Neural cell (in vitro differentiated cells): ENCODE results near the gene TNNT3. TPM values are rescaled to one million over a fixed set of nuclear protein-coding genes. Genes with fewer than 3 reads are reported as not detected.

Experiments used
- H2AFZ ChIP-seq: fragments of 200-600, 300-800 bp; sonication (generic), shearing (Covaris generic); 2 replicates; pipeline ENCODE4 v1.6.0; 2014; ENCODE audit warnings: low read depth, mild to moderate bottlenecking, antibody characterized with exemption, low read length, moderate library complexity
- H3F3A ChIP-seq: fragments of 200-600 bp; shearing (Covaris generic); 2 replicates; pipeline ENCODE4 v1.6.1; 2016; ENCODE audit warnings: mild to moderate bottlenecking, moderate library complexity, mixed read lengths, antibody characterized with exemption, low read length; ENCODE audit not compliant: insufficient read depth, poor library complexity, severe bottlenecking
- H3K27ac ChIP-seq: fragments of 200-600, 300-800 bp; sonication (generic), shearing (Covaris generic); 2 replicates; pipeline ENCODE4 v1.5.1; 2014; ENCODE audit warnings: mild to moderate bottlenecking, low read length, moderate library complexity
- H3K27me3 ChIP-seq: fragments of 300-800, 200-600 bp; sonication (generic), shearing (Covaris generic); 2 replicates; pipeline ENCODE4 v1.6.0; 2014; ENCODE audit warnings: mild to moderate bottlenecking, low read depth, low read length, moderate library complexity; ENCODE audit not compliant: insufficient read depth
- H3K36me3 ChIP-seq: fragments of 300-800, 200-600 bp; sonication (generic), shearing (Covaris generic); 2 replicates; pipeline ENCODE4 v1.5.1; 2014; ENCODE audit warnings: mild to moderate bottlenecking, antibody characterized with exemption, low read length, moderate library complexity; ENCODE audit not compliant: insufficient read depth
- H3K4me2 ChIP-seq: fragments of 300-800, 200-600 bp; sonication (generic), shearing (Covaris generic); 2 replicates; pipeline ENCODE4 v1.6.0; 2014; ENCODE audit warnings: mild to moderate bottlenecking, low read length
- H3K4me3 ChIP-seq: fragments of 300-800, 200-600 bp; sonication (generic), shearing (Covaris generic); 2 replicates; pipeline ENCODE4 v1.5.1; 2014; ENCODE audit warnings: mild to moderate bottlenecking, low read length, moderate library complexity
- H3K79me2 ChIP-seq: fragments of 200-600 bp; shearing (Covaris generic); replicated peaks from 2 replicates; pipeline ENCODE4 v1.6.0; 2014; ENCODE audit warnings: mild to moderate bottlenecking, low read length, moderate library complexity; ENCODE audit not compliant: insufficient read depth
- H3K9ac ChIP-seq: fragments of 300-800, 200-600 bp; sonication (generic), shearing (Covaris generic); 2 replicates; pipeline ENCODE4 v1.6.1; 2016; ENCODE audit warnings: mild to moderate bottlenecking, low read length, mixed read lengths
- H3K9me2 ChIP-seq: fragments of 200-600 bp; shearing (Covaris generic); 2 replicates; pipeline ENCODE4 v1.6.1; 2016; ENCODE audit warnings: mild to moderate bottlenecking, low read length, mixed read lengths; ENCODE audit not compliant: insufficient read depth
- H3K9me3 ChIP-seq: fragments of 200-600, 300-800 bp; sonication (generic), shearing (Covaris generic); 2 replicates; pipeline ENCODE4 v1.6.1; 2016; ENCODE audit warnings: mild to moderate bottlenecking, mixed run types, low read length, moderate library complexity, mixed read lengths
- H4K20me1 ChIP-seq: fragments of 200-600 bp; shearing (Covaris generic); 2 replicates; pipeline ENCODE4 v1.6.1; 2016; ENCODE audit warnings: mild to moderate bottlenecking, mixed run types; ENCODE audit not compliant: insufficient read depth
- EP300 ChIP-seq: fragments of 450-650 bp; conservative IDR thresholded peaks from 2 replicates; pipeline ENCODE4 v1.6.1; 2014; ENCODE audit warnings: antibody characterized with exemption, mild to moderate bottlenecking, moderate library complexity; ENCODE audit not compliant: poor library complexity, severe bottlenecking
- EZH2 ChIP-seq: fragments of 200-600, 300-800 bp; shearing (Covaris generic), sonication (generic); IDR thresholded peaks from 2 replicates; pipeline ENCODE4 v1.6.1; 2014; ENCODE audit warnings: antibody characterized with exemption, low read length, borderline replicate concordance, mild to moderate bottlenecking; ENCODE audit not compliant: insufficient read depth, poor library complexity, severe bottlenecking
- MXI1 ChIP-seq: fragments of 450-650 bp; conservative IDR thresholded peaks from 2 replicates; pipeline ENCODE4 v1.6.1; 2014; ENCODE audit warnings: antibody characterized with exemption, mild to moderate bottlenecking; ENCODE audit not compliant: poor library complexity, severe bottlenecking
- POLR2AphosphoS5 ChIP-seq: IDR thresholded peaks from 2 replicates; pipeline ENCODE4 v1.6.1; 2012
- RAD21 ChIP-seq: fragments of 450-650 bp; conservative IDR thresholded peaks from 2 replicates; pipeline ENCODE4 v1.6.1; 2014; ENCODE audit warnings: antibody characterized with exemption, mild to moderate bottlenecking, moderate library complexity
- SMC3 ChIP-seq: fragments of 450-650 bp; conservative IDR thresholded peaks from 2 replicates; pipeline ENCODE4 v1.6.1; 2014; ENCODE audit warnings: antibody characterized with exemption, mild to moderate bottlenecking, moderate library complexity; ENCODE audit not compliant: poor library complexity
- TAF1 ChIP-seq: IDR thresholded peaks from 2 replicates; pipeline ENCODE4 v1.6.1; 2012; ENCODE audit warnings: low read depth
- polyA plus RNA-seq: library from polyadenylated mRNA; depleted of rRNA; stranded (reverse); fragments of >200 nt; gene quantifications from 2 replicates; pipeline ENCODE4 v1.2.3, GENCODE V29; 2014
- TF ChIP-seq, protein P1 (sequence below): IDR thresholded peaks from 2 replicates; pipeline ENCODE4 v1.6.1; 2012; ENCODE audit warnings: borderline replicate concordance
- TF ChIP-seq, protein P2 (sequence below): fragments of 450-650 bp; IDR thresholded peaks from 2 replicates; pipeline ENCODE4 v1.5.1; 2014; ENCODE audit warnings: antibody characterized with exemption, mild to moderate bottlenecking, moderate library complexity; ENCODE audit not compliant: poor library complexity, severe bottlenecking

The TNNT3 gene
- polyA plus RNA-seq, 1 donor from 2014 or later = not detected

DNA sequence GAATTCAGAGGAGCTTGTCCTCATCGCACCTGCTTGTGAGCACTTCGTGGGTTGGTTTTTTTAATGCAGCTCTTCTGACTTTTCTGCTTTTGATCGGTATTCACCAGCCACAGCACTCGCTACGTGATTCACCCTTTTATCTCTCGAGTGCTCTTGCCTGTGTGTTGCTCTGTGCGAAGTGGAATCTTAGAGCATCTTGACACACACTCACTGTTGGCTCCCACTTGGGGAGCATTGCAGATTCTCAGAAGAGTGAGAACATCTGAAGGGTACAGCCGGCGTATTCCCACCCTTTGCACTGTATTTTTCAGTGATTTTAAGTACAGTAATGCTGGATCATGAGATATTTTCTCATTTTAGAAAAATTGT lies 10.9 kb downstream of the TNNT3 start:
- Histone ChIP-seq H2AFZ (no peak overlapping the region), H3K9me3 (no peaks in the 10 kb centered on the region), H3K4me3 (no peak overlapping the region), H3F3A (no peaks in the 10 kb centered on the region), H3K36me3 (no peaks in the 10 kb centered on the region), H3K27me3 (no peaks in the 10 kb centered on the region), H3K79me2 (no peaks in the 10 kb centered on the region), H3K9ac (no peak overlapping the region), H3K9me2 (no peaks in the 10 kb centered on the region), H3K4me2 (no peak overlapping the region), H3K27ac (no peak overlapping the region), H4K20me1 (no peaks in the 10 kb centered on the region)
- no peak for TF ChIP-seq EZH2
- TF ChIP-seq POLR2AphosphoS5 = no peak
- TF ChIP-seq EP300 = no peak
- TF ChIP-seq, protein P1, sequence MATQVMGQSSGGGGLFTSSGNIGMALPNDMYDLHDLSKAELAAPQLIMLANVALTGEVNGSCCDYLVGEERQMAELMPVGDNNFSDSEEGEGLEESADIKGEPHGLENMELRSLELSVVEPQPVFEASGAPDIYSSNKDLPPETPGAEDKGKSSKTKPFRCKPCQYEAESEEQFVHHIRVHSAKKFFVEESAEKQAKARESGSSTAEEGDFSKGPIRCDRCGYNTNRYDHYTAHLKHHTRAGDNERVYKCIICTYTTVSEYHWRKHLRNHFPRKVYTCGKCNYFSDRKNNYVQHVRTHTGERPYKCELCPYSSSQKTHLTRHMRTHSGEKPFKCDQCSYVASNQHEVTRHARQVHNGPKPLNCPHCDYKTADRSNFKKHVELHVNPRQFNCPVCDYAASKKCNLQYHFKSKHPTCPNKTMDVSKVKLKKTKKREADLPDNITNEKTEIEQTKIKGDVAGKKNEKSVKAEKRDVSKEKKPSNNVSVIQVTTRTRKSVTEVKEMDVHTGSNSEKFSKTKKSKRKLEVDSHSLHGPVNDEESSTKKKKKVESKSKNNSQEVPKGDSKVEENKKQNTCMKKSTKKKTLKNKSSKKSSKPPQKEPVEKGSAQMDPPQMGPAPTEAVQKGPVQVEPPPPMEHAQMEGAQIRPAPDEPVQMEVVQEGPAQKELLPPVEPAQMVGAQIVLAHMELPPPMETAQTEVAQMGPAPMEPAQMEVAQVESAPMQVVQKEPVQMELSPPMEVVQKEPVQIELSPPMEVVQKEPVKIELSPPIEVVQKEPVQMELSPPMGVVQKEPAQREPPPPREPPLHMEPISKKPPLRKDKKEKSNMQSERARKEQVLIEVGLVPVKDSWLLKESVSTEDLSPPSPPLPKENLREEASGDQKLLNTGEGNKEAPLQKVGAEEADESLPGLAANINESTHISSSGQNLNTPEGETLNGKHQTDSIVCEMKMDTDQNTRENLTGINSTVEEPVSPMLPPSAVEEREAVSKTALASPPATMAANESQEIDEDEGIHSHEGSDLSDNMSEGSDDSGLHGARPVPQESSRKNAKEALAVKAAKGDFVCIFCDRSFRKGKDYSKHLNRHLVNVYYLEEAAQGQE = no peak
- no peak for TF ChIP-seq RAD21

DNA sequence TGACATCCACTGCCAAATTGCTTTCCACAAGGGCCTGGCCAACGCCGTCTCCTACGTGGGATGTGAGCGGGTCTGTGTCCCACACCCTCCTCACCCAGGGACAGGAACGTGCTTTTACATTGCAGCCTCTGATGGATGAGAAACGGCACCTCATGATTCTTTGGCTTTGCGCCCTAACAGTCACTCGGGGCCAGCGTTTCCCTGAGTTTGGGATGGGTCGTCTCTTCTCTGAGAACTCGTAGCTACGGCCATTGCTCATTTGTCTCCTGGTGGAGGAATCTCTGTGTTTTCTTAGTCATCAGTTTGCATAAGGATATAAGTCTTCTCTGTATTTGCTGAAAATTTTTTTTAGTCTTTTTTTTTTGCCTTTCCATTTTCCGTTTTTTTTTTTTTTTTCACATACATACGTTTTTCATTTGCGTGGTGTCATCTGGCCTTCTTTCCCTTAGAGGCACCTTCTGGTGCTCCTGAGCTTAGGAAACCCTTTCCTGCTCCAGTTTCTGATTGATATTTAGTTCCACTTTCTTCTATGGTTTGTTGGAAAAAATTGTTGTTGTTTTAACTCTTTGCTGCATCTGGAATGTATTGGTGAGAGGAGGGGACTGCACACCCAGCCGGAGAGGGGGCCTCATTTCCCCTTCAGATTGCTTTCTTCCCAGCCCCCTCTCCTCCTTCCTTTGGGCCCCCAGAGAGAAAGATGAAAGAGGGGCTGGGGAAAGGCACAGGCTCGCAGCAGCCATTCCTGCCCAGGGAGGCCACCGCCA lies 12.0 kb downstream of the TNNT3 start:
- no peak overlapping the region for H3K4me2 ChIP-seq
- no peak overlapping the region for H3K27ac ChIP-seq
- H2AFZ ChIP-seq = no peak overlapping the region

More for the DNA sequence above, 12.0 kb downstream of the TNNT3 start:
- Histone ChIP-seq H3F3A (no peaks in the 10 kb centered on the region), H4K20me1 (no peaks in the 10 kb centered on the region), H3K9me2 (no peaks in the 10 kb centered on the region), H3K9me3 (no peaks in the 10 kb centered on the region), H3K27me3 (no peaks in the 10 kb centered on the region), H3K36me3 (no peaks in the 10 kb centered on the region), H3K9ac (no peak overlapping the region), H3K4me3 (no peak overlapping the region), H3K79me2 (no peaks in the 10 kb centered on the region)
- TF ChIP-seq, protein P2, sequence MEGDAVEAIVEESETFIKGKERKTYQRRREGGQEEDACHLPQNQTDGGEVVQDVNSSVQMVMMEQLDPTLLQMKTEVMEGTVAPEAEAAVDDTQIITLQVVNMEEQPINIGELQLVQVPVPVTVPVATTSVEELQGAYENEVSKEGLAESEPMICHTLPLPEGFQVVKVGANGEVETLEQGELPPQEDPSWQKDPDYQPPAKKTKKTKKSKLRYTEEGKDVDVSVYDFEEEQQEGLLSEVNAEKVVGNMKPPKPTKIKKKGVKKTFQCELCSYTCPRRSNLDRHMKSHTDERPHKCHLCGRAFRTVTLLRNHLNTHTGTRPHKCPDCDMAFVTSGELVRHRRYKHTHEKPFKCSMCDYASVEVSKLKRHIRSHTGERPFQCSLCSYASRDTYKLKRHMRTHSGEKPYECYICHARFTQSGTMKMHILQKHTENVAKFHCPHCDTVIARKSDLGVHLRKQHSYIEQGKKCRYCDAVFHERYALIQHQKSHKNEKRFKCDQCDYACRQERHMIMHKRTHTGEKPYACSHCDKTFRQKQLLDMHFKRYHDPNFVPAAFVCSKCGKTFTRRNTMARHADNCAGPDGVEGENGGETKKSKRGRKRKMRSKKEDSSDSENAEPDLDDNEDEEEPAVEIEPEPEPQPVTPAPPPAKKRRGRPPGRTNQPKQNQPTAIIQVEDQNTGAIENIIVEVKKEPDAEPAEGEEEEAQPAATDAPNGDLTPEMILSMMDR = no peak
- no peak for TF ChIP-seq MXI1
- no peak for TF ChIP-seq RAD21
- TF ChIP-seq, protein P1 = no peak
- TF ChIP-seq POLR2AphosphoS5 = no peak
- TF ChIP-seq TAF1 = no peak
- no peak for TF ChIP-seq EP300
- no peak for TF ChIP-seq SMC3
- no peak for TF ChIP-seq EZH2
